Heart right ventricle (tissue), 16 donors: ENCODE data around the gene THSD7B. TPM values are rescaled to one million over a fixed set of nuclear protein-coding genes. Genes with fewer than 3 reads are reported as not detected.

Source experiments
- ATAC-seq, 8 donors: fragments of 200-7000 bp; cut with Tn5 transposase; one replicate each; pipeline ENCODE4 v1.9.1; 2020; ENCODE audit warnings: mild to moderate bottlenecking in 8 of 8, moderate library complexity in 8 of 8, moderate number of reproducible peaks in 1 of 8
- DNase-seq, 2 donors: peaks; one replicate each; pipeline ENCODE4 v3.0.0-alpha.2; 2020
- H3K27ac ChIP-seq, 10 donors: fragments of 200-600 bp; sonication (generic) in 2 of 10; one replicate each; pipeline versions ENCODE4 v1.5.0 to v1.8.0; 2020 to 2022; ENCODE audit warnings: mild to moderate bottlenecking in 3 of 10
- H3K27me3 ChIP-seq, 7 donors: fragments of 200-600 bp; one replicate each; pipeline ENCODE4 v1.8.0; 2021 to 2022; ENCODE audit warnings: mild to moderate bottlenecking in 2 of 7
- H3K36me3 ChIP-seq, 9 donors: fragments of 200-600 bp; sonication (generic) in 1 of 9; one replicate each; pipeline versions ENCODE4 v1.5.0 to v1.8.0; 2020 to 2022; ENCODE audit warnings: mild to moderate bottlenecking in 2 of 9
- H3K4me1 ChIP-seq, 9 donors: fragments of 200-600 bp; sonication (generic) in 1 of 9; one replicate each; pipeline versions ENCODE4 v1.5.0 to v1.8.0; 2020 to 2022; ENCODE audit warnings: mild to moderate bottlenecking in 4 of 9
- H3K4me3 ChIP-seq, 10 donors: fragments of 200-600 bp; sonication (generic) in 2 of 10; one replicate each; pipeline versions ENCODE4 v1.5.0 to v1.8.0; 2020 to 2022; ENCODE audit warnings: mild to moderate bottlenecking in 7 of 10, moderate library complexity in 2 of 10
- H3K9me3 ChIP-seq, 11 donors: fragments of 200-600 bp in 10 of 11; sonication (generic) in 2 of 11; one replicate each; pipeline versions ENCODE4 v1.5.0 to v1.8.0; 2013 to 2022; ENCODE audit warnings: mild to moderate bottlenecking in 2 of 11, control low read depth in 1 of 11, moderate library complexity in 1 of 11
- WGBS, 2 donors: extraction: QIAGEN DNeasy Blood & Tissue Kit; methylation state at CpG; one replicate each; pipeline ENCODE4 v1.1.7; 2013; ENCODE audit warnings: inconsistent platforms in 1 of 2; 5-methylcytosine and 5-hydroxymethylcytosine counted together
- intact Hi-C, 10 donors: fragments of 100-400 bp; cut with DNase I; formaldehyde crosslinking; loops; one replicate each; pipeline versions ENCODE4 v1.11.1 to v1.14.2; 2022
- polyA plus RNA-seq, 2 donors: library from polyadenylated mRNA; stranded (reverse); fragments of 200-250 nt; gene quantifications; one replicate each; pipeline ENCODE4 v1.2.3, GENCODE V29; 2013
- total RNA-seq, 10 donors: library from RNA; stranded (reverse); fragmentation: NEBNext Ultra II Directional in 3 of 10; extraction: Animal tissue kit (Norgen Biotek cat#: 25700) in 3 of 10; gene quantifications; one replicate each; pipeline versions ENCODE4 v1.2.1 to v1.2.4, GENCODE V29; 2021 to 2023
- TF ChIP-seq, protein P1 (sequence below), 9 donors: fragments of 200-600 bp; sonication (generic) in 2 of 9; IDR thresholded peaks; one replicate each; pipeline versions ENCODE4 v1.5.0 to v1.8.0; 2021 to 2022; ENCODE audit warnings: antibody characterized with exemption in 9 of 9, mild to moderate bottlenecking in 5 of 9, moderate library complexity in 1 of 9
- donor health status: Arrhythmogenic right ventricular cardiomyopathy.
- donor health status: ischemic (EF 13 %, LVEDD 7.1; RV severe dilation, severe dysfunction).
- donor health status: healthy with polysubstance abuse.
- donor health status: DM: no; HTN: yes; CAD: no.
- donor health status: DM: no; HTN: no; CAD: no.
- donor health status: ischemic (EF 25% LVEDD 6.9; RV normal size, moderate dysfunction).
- donor health status: ischemic (EF 25% LVEDD 5.7; RV mildly dilated, moderate dysfunction).
- donor health status: healthy.
- donor health status: DM: yes; HTN: yes; CAD: no.
- donor health status: Ischemic cardiomyopathy.
- donor health status: ischemic (EF 35%, LVEDD 5.7; RV mildly dilated, moderate dysfunction).
- donor health status: nonischemic (EF 11% LVEDD 7.7; RV severe dilation, severe dysfunction).
- donor health status: DM: yes; HTN: yes; CAD: no.
- donor health status: PGD.
- donor health status: ischemic (EF 29% LVEDD 5.4; RV normal size, mild dysfunction).
- donor health status: nonischemic (EF 23%, LVEDD 6.1; RV moderate dilation, normal function).

Gene THSD7B
- total and polyA plus RNA-seq, 12 donors, result 0.01 to 0.39 (median 0.18) TPM

DNA sequence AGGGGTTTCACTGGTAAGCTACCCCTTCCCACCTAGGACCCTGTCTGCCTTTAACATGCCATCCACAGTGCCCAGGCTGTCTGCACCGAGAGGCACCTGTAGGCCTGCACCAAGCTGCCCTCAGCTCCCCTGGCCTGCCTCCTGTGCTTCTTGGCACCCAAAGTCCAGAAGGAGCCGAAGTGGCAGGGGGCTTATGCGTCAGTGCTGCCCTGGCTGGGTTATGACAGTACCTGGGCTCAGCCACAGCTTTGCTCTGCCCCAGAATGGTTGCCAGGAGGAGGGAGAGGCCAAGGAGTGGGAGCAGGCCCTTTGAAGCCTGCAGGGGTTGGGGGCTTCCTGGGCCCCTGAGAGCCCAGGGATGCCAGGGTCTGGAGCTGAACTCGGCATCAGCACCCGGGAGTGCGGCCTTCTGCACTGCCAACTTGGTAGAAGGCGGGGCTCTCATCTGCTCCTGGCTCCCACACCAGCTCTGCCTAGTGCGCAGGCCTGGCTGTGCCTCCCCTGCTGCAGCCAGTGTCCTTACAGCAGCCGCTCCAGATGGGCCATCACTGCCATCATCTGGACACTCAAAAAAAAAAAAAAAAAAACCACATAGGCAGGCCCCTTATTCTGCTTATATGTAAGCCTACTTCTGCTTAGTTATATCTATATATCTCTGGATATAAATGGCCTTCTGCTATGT, 155.4 kb downstream of the THSD7B start:
- intact Hi-C loops, result no loop called here
- 85 to 91% methylated on average over 9 of the region's 9 CpGs for WGBS, 2 donors
- H3K27me3 ChIP-seq, result no peaks in the 10 kb centered on the region
- DNase-seq (peak in 1 of 2 donors; percentile 10), ATAC-seq (peak in 1 of 8 donors; percentile 35)
- no peak overlapping the region for H3K4me3 ChIP-seq
- H3K27ac ChIP-seq, result no peak overlapping the region
- TF ChIP-seq, protein P1, sequence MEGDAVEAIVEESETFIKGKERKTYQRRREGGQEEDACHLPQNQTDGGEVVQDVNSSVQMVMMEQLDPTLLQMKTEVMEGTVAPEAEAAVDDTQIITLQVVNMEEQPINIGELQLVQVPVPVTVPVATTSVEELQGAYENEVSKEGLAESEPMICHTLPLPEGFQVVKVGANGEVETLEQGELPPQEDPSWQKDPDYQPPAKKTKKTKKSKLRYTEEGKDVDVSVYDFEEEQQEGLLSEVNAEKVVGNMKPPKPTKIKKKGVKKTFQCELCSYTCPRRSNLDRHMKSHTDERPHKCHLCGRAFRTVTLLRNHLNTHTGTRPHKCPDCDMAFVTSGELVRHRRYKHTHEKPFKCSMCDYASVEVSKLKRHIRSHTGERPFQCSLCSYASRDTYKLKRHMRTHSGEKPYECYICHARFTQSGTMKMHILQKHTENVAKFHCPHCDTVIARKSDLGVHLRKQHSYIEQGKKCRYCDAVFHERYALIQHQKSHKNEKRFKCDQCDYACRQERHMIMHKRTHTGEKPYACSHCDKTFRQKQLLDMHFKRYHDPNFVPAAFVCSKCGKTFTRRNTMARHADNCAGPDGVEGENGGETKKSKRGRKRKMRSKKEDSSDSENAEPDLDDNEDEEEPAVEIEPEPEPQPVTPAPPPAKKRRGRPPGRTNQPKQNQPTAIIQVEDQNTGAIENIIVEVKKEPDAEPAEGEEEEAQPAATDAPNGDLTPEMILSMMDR (IDR thresholded peaks at IDR 0.05), result peak in 1 of 9 donors; percentile 8
- H3K36me3 ChIP-seq, result no peaks in the 10 kb centered on the region
- no peaks in the 10 kb centered on the region for H3K4me1 ChIP-seq
- peaks cover 0 to 27% (median 0%) of the 10 kb centered on the region in 11 donors for H3K9me3 ChIP-seq

DNA sequence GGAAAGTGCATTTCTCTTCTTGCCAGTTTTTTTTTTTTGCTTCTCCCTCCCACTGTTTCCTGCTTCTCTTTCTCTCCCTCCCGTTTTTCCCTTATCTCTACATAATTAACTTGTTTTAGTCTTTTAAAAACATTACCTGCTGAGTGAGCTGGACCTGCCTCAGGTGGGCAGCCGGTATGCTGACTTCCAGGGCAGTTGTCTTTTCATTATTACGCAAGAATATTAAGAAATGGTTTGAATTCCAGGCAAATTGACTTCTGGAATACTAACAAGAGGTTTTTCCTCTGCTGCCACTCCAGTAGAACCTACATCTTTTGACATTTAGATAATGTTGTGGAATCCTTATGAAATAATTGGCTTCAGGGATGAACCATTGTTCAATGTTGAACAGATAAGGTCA, 161.8 kb downstream of the THSD7B start:
- Histone ChIP-seq H3K4me3 (no peak overlapping the region), H3K27ac (no peak overlapping the region), H3K36me3 (no peaks in the 10 kb centered on the region), H3K4me1 (no peaks in the 10 kb centered on the region), H3K9me3 (peaks cover 0 to 20% (median 0%) of the 10 kb centered on the region in 11 donors), H3K27me3 (peaks cover 0 to 3% (median 0%) of the 10 kb centered on the region in 7 donors)
- intact Hi-C loops, result no loop called here
- DNase-seq (no peak), ATAC-seq (no peak)
- WGBS, 2 donors, result 46 to 59% methylated on average over 3 of the region's 3 CpGs
- TF ChIP-seq, protein P1 (IDR thresholded peaks at IDR 0.05), result no peak

DNA sequence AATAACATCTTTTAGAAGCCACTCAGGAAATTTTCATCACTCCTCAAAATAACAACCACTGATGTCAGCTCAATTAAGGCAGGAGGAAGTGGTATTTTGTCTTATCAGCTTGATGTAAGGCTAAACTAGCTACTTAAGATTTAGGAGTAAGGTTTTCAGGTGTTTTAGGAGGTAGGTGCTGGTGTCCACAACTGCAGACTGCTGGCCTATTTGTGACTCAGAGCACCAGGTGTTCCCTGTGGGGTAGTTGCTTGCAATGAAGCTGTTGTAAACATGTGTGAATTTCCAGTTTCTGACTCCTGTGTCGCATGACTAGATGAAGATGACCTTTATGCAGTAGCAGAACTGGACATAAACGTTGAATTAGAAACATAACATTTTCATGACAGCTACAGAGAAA, 164.2 kb downstream of the THSD7B start:
- Histone ChIP-seq H3K4me3 (no peak overlapping the region), H3K27me3 (peaks cover 0 to 3% (median 0%) of the 10 kb centered on the region in 7 donors), H3K4me1 (no peaks in the 10 kb centered on the region), H3K27ac (no peak overlapping the region), H3K36me3 (no peaks in the 10 kb centered on the region), H3K9me3 (peaks cover 0 to 13% (median 0%) of the 10 kb centered on the region in 11 donors)
- no peak for DNase-seq
- TF ChIP-seq, protein P1 (IDR thresholded peaks at IDR 0.05), result no peak
- 56 to 60% methylated on average over 2 of the region's 2 CpGs for WGBS, 2 donors
- no peak for ATAC-seq
- intact Hi-C loops, result no loop called here

DNA sequence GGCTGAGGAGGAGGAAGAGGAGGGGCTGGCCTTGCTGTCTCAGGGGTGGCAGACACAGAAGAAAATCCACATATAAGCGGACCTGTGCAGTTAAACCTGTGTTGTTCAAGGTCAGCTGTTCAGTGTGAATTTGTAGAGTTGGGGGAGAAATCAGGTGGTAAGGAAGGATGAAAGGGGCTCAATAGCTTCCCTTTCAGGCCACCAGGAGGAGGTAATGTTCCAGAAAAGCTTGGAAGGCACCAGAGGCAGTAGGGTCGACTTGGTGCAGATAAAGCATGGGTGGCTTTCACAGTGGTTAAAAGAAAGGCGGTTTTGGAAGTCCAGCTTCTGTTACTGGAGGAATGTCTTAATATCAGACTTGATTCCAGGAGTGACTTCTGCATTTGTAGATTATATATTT, 167.4 kb downstream of the THSD7B start:
- 37 to 39% methylated on average over 3 of the region's 3 CpGs for WGBS, 2 donors
- Histone ChIP-seq H3K36me3 (no peaks in the 10 kb centered on the region), H3K4me1 (no peaks in the 10 kb centered on the region), H3K27ac (no peak overlapping the region), H3K9me3 (peaks cover 0 to 6% (median 0%) of the 10 kb centered on the region in 11 donors), H3K27me3 (no peaks in the 10 kb centered on the region), H3K4me3 (no peak overlapping the region)
- no peak for DNase-seq
- ATAC-seq, result no peak
- intact Hi-C loops, result loop anchor here in 3 of 10 donors (5.0 to 10.0 kb wide), 3 partner anchors 742 to 905 kb away; no protein-coding TSS in a partner anchor
- TF ChIP-seq, protein P1 (IDR thresholded peaks at IDR 0.05), result peak in 7 of 9 donors; percentile 12 to 48 (median 38)
